ENCODE data around the gene SUN2. TPM values are rescaled to one million over a fixed set of nuclear protein-coding genes. Genes with fewer than 3 reads are reported as not detected.

Gene SUN2
- total RNA-seq, 1 donor from 2014 or later = 51.6 TPM

GRCh38 chr22:38796262-38796957 is 40.6 kb upstream of the SUN2 start:
- FAIRE-seq (no peak), DNase-seq (ENCODE audit: low read depth) (no peak)
- no peaks in the 10 kb centered on the region for H3K36me3 ChIP-seq (ENCODE audit: control insufficient read depth, insufficient read depth, low read length)
- no peaks in the 10 kb centered on the region for H3K27me3 ChIP-seq (ENCODE audit: control insufficient read depth, insufficient read depth, low read length)
- no peak overlapping the region for H3K4me3 ChIP-seq (ENCODE audit: low read depth, low read length)
- TF ChIP-seq CTCF (IDR thresholded peaks at IDR 0.05; ENCODE audit: insufficient read depth, low read length, severe bottlenecking) = no peak

GRCh38 chr22:38795569-38795968 is 39.8 kb upstream of the SUN2 start:
- FAIRE-seq (peak; percentile 62), DNase-seq (ENCODE audit: low read depth) (no peak)
- Histone ChIP-seq H3K4me3 (ENCODE audit: low read depth, low read length) (no peak overlapping the region), H3K27me3 (ENCODE audit: control insufficient read depth, insufficient read depth, low read length) (no peaks in the 10 kb centered on the region), H3K36me3 (ENCODE audit: control insufficient read depth, insufficient read depth, low read length) (no peaks in the 10 kb centered on the region)
- no peak for TF ChIP-seq CTCF (IDR thresholded peaks at IDR 0.05; ENCODE audit: insufficient read depth, low read length, severe bottlenecking)

- peak; percentile 98 for DNase-seq (ENCODE audit: low read depth)
- TF ChIP-seq CTCF (IDR thresholded peaks at IDR 0.05; ENCODE audit: insufficient read depth, low read length, severe bottlenecking) = no peak
- no peaks in the 10 kb centered on the region for H3K27me3 ChIP-seq (ENCODE audit: control insufficient read depth, insufficient read depth, low read length)
- peak; percentile 83 for FAIRE-seq
- peaks cover 2% of the 10 kb centered on the region for H3K36me3 ChIP-seq (ENCODE audit: control insufficient read depth, insufficient read depth, low read length)
- peak within 1 kb of the TSS; percentile 82 for H3K4me3 ChIP-seq (ENCODE audit: low read depth, low read length)
Observed at GRCh38 chr22:38793721-38794466, 38.1 kb upstream of the SUN2 start, which contains the start of gene DNAL4. Gene DNAL4, minus strand, starts transcription at chr22:38794143. Its CDS starts 11,412 bp downstream, at chr22:38782731.

- no peaks in the 10 kb centered on the region for H3K27me3 ChIP-seq (ENCODE audit: control insufficient read depth, insufficient read depth, low read length)
- no peak for FAIRE-seq
- TF ChIP-seq CTCF (IDR thresholded peaks at IDR 0.05; ENCODE audit: insufficient read depth, low read length, severe bottlenecking) = no peak
- H3K36me3 ChIP-seq (ENCODE audit: control insufficient read depth, insufficient read depth, low read length) = peaks cover 2% of the 10 kb centered on the region
- DNase-seq (ENCODE audit: low read depth) = no peak
- H3K4me3 ChIP-seq (ENCODE audit: low read depth, low read length) = peak overlapping the region; percentile 82
Observed at GRCh38 chr22:38793317-38793716, 37.5 kb upstream of the SUN2 start.

- Histone ChIP-seq H3K27me3 (ENCODE audit: control insufficient read depth, insufficient read depth, low read length) (no peaks in the 10 kb centered on the region), H3K36me3 (ENCODE audit: control insufficient read depth, insufficient read depth, low read length) (peaks cover 2% of the 10 kb centered on the region), H3K4me3 (ENCODE audit: low read depth, low read length) (no peak overlapping the region)
- DNase-seq (ENCODE audit: low read depth) = peak; percentile 72
- TF ChIP-seq CTCF (IDR thresholded peaks at IDR 0.05; ENCODE audit: insufficient read depth, low read length, severe bottlenecking) = no peak
- no peak for FAIRE-seq
Observed at GRCh38 chr22:38792833-38793232, 37.0 kb upstream of the SUN2 start.

Data from bronchial epithelial cell (primary cell).